Liver (tissue), 9 donors: ENCODE data around the gene ROBO4. TPM values are rescaled to one million over a fixed set of nuclear protein-coding genes. Genes with fewer than 3 reads are reported as not detected.

Source experiments
- DNase-seq: peaks from one replicate; pipeline ENCODE4 v3.0.0-alpha.2; 2017; ENCODE audit warnings: low spot score
- H3K27ac ChIP-seq, 2 donors: one replicate each; pipeline ENCODE4 v1.7.0; 2013; ENCODE audit warnings: inconsistent platforms in 2 of 2, low read length in 2 of 2, control low read depth in 1 of 2, low read depth in 1 of 2, mild to moderate bottlenecking in 1 of 2
- H3K27me3 ChIP-seq, 4 donors: one replicate each; pipeline versions ENCODE4 v1.6.1 to v1.7.0; 2013; ENCODE audit warnings: low read length in 3 of 4, inconsistent platforms in 1 of 4, mild to moderate bottlenecking in 1 of 4, moderate library complexity in 1 of 4; ENCODE audit not compliant: control insufficient read depth in 4 of 4, insufficient read depth in 4 of 4
- H3K36me3 ChIP-seq, 4 donors: one replicate each; pipeline versions ENCODE4 v1.6.1 to v1.7.0; 2013; ENCODE audit warnings: low read length in 3 of 4, mild to moderate bottlenecking in 3 of 4, low read depth in 1 of 4, moderate library complexity in 1 of 4; ENCODE audit not compliant: control insufficient read depth in 4 of 4, insufficient read depth in 3 of 4
- H3K4me1 ChIP-seq, 4 donors: one replicate each; pipeline versions ENCODE4 v1.6.1 to v1.7.0; 2013; ENCODE audit warnings: low read length in 3 of 4, mild to moderate bottlenecking in 3 of 4, moderate library complexity in 1 of 4; ENCODE audit not compliant: control insufficient read depth in 4 of 4, insufficient read depth in 4 of 4
- H3K4me3 ChIP-seq, 3 donors: one replicate each; pipeline versions ENCODE4 v1.6.1 to v1.7.0; 2013; ENCODE audit warnings: low read length in 3 of 3, control low read depth in 1 of 3, low read depth in 1 of 3, mild to moderate bottlenecking in 1 of 3
- H3K9ac ChIP-seq, 2 donors: one replicate each; pipeline ENCODE4 v1.7.0; 2013; ENCODE audit warnings: low read length in 2 of 2, mild to moderate bottlenecking in 2 of 2, moderate library complexity in 2 of 2, control low read depth in 1 of 2, low read depth in 1 of 2
- H3K9me3 ChIP-seq, 4 donors: one replicate each; pipeline versions ENCODE4 v1.6.1 to v1.7.0; 2013; ENCODE audit warnings: low read length in 3 of 4; ENCODE audit not compliant: control insufficient read depth in 4 of 4
- NR2F2 ChIP-seq: IDR thresholded peaks from 2 replicates; pipeline ENCODE4 v1.6.1; 2016; ENCODE audit warnings: antibody characterized with exemption
- WGBS: extraction: QIAGEN DNeasy Blood & Tissue Kit; methylation state at CpG from one replicate; pipeline ENCODE4 v1.1.7; 2013; 5-methylcytosine and 5-hydroxymethylcytosine counted together
- polyA plus RNA-seq, 2 donors: library from polyadenylated mRNA; stranded (reverse) in 1 of 2; unstranded in 1 of 2; fragments of 200-250 nt in 1 of 2; fragments of >200 nt in 1 of 2; fragmentation: Nextera tagmentation in 1 of 2; extraction: Ambion mirVana in 1 of 2; gene quantifications; one replicate each; pipeline versions ENCODE4 v1.2.1 to v1.2.3, GENCODE V29; 2013 to 2015
- total RNA-seq, 2 donors: library from RNA; depleted of rRNA; stranded (reverse); fragments of >200 nt; gene quantifications; one replicate each; pipeline ENCODE4 v1.2.3, GENCODE V29; 2014
- donor health status: healthy.
- donor health status: healthy.
- donor health status: healthy.
- donor health status: healthy.
- donor health status: healthy.

ROBO4 gene
- total and polyA plus RNA-seq, 4 donors, result 2.5 to 17.2 (median 7.6) TPM

DNA sequence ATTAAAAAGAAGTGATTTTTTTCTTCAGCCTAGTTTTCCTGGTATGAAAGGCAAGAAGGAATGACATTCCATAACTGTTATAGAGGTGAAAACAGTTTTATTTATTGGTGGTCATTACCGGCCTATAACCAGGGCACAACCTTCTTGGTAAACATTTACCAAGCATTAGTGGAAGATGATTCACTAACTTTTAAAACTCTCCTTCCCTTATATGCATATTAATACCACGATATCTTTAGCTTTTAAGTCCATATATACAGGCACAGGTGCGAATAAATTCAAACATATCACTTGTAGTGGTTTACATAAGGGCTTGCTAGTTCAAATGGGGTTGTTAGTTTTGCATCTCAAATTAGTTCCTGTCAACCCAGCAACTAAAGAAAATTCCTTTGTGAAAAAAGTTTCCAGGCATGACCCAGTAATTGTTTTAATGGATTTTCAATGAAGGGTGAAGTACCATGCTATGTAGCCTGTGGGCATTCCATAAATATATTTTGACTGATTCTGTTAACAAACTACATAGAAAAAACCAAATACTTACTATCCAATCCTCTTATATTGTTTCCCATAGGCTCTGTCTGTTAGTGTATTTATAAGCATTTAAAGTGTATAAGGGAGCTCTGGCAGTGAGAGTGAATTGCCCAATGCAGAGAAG is 63.0 kb downstream of the ROBO4 start:
- TF ChIP-seq NR2F2, result no peak
- H3K9ac ChIP-seq, result no peak overlapping the region
- H3K4me3 ChIP-seq, result no peak overlapping the region
- no peak for DNase-seq
- 69% methylated on average over 3 of the region's 3 CpGs for WGBS
- peaks cover 8% of the 10 kb centered on the region in 4 donors for H3K4me1 ChIP-seq
- peaks cover 2 to 18% (median 10%) of the 10 kb centered on the region in 4 donors for H3K27me3 ChIP-seq
- no peaks in the 10 kb centered on the region for H3K9me3 ChIP-seq
- H3K27ac ChIP-seq, result no peak overlapping the region
- no peaks in the 10 kb centered on the region for H3K36me3 ChIP-seq

Other genes starting within 250 kb of the ROBO4 start
- gene SIAE, start 224.1 kb downstream of the ROBO4 start, total RNA-seq, result 10 to 100 TPM in 1 of 2 donors, 1 to 10 TPM in 1; 6.4 to 11.5 TPM
- gene SIAE, start 224.1 kb downstream of the ROBO4 start, polyA plus RNA-seq, result 10 to 100 TPM; 11.0 to 33.9 TPM
- 1 to 10 TPM; 1.2 to 3.2 TPM for gene SPA17, start 224.0 kb downstream of the ROBO4 start, total RNA-seq
- 1 to 10 TPM in 1 of 2 donors, under 1 TPM in 1; 0.47 to 2.5 TPM for gene SPA17, start 224.0 kb downstream of the ROBO4 start, polyA plus RNA-seq
- 1 to 10 TPM in 1 of 2 donors, not detected in 1; 1.7 TPM for gene NRGN, start 157.9 kb downstream of the ROBO4 start, total RNA-seq
- 1 to 10 TPM in 1 of 2 donors, under 1 TPM in 1; 0.51 to 1.6 TPM for gene NRGN, start 157.9 kb downstream of the ROBO4 start, polyA plus RNA-seq
- under 1 TPM in 1 of 2 donors, not detected in 1; 0.75 TPM for gene VSIG2, start 145.6 kb downstream of the ROBO4 start, total RNA-seq
- 1 to 10 TPM in 1 of 2 donors, under 1 TPM in 1; 0.51 to 1.3 TPM for gene VSIG2, start 145.6 kb downstream of the ROBO4 start, polyA plus RNA-seq
- 1 to 10 TPM; 4.0 to 9.8 TPM for gene ESAM, start 135.6 kb downstream of the ROBO4 start, total RNA-seq
- 10 to 100 TPM in 1 of 2 donors, 1 to 10 TPM in 1; 9.9 to 15.6 TPM for gene ESAM, start 135.6 kb downstream of the ROBO4 start, polyA plus RNA-seq
- 1 to 10 TPM; 3.0 to 7.7 TPM for gene MSANTD2, start 97.5 kb downstream of the ROBO4 start, total RNA-seq
- gene MSANTD2, start 97.5 kb downstream of the ROBO4 start, polyA plus RNA-seq, result 1 to 10 TPM; 1.6 to 1.7 TPM
- gene ROBO3, start 32.4 kb downstream of the ROBO4 start, total RNA-seq, result 1 to 10 TPM; 1.1 to 1.2 TPM
- 1 to 10 TPM; 1.6 to 2.2 TPM for gene ROBO3, start 32.4 kb downstream of the ROBO4 start, polyA plus RNA-seq
- gene HEPN1, start 21.4 kb upstream of the ROBO4 start, total RNA-seq, result not detected
- gene HEPN1, start 21.4 kb upstream of the ROBO4 start, polyA plus RNA-seq, result 1 to 10 TPM in 1 of 2 donors, under 1 TPM in 1; 0.22 to 2.6 TPM
- gene HEPACAM, start 38.2 kb upstream of the ROBO4 start, total RNA-seq, result 1 to 10 TPM in 1 of 2 donors, not detected in 1; 3.3 TPM
- gene HEPACAM, start 38.2 kb upstream of the ROBO4 start, polyA plus RNA-seq, result 1 to 10 TPM in 1 of 2 donors, under 1 TPM in 1; 0.79 to 7.1 TPM
- 1 to 10 TPM; 1.2 to 3.5 TPM for gene CCDC15, start 56.3 kb upstream of the ROBO4 start, total RNA-seq
- under 1 TPM; 0.35 to 0.60 TPM for gene CCDC15, start 56.3 kb upstream of the ROBO4 start, polyA plus RNA-seq
- 10 to 100 TPM in 1 of 2 donors, 1 to 10 TPM in 1; 6.7 to 12.3 TPM for gene SLC37A2, start 165.4 kb upstream of the ROBO4 start, total RNA-seq
- gene SLC37A2, start 165.4 kb upstream of the ROBO4 start, polyA plus RNA-seq, result 1 to 10 TPM in 1 of 2 donors, under 1 TPM in 1; 0.51 to 4.4 TPM
- 10 to 100 TPM; 11.1 to 13.4 TPM for gene TMEM218, start 213.8 kb upstream of the ROBO4 start, total RNA-seq
- 10 to 100 TPM; 14.7 to 16.4 TPM for gene TMEM218, start 213.8 kb upstream of the ROBO4 start, polyA plus RNA-seq